HG02852 (cell line): ENCODE results near the gene MDM2.

Experiments used
- ATAC-seq: cut with Tn5 transposase; IDR thresholded peaks from one replicate; pipeline ENCODE4 v1.9.1; 2021; ENCODE audit warnings: mild to moderate bottlenecking, moderate library complexity; ENCODE audit not compliant: unreplicated experiment

MDM2 gene

GRCh38 chr12:68870443-68870842 lies 62.5 kb downstream of the MDM2 start:
- no peak for ATAC-seq

- ATAC-seq, result no peak
Observed at GRCh38 chr12:68871396-68871795, 63.4 kb downstream of the MDM2 start.

GRCh38 chr12:68871921-68872320 lies 63.9 kb downstream of the MDM2 start:
- ATAC-seq, result no peak

GRCh38 chr12:68873316-68873715 lies 65.3 kb downstream of the MDM2 start:
- ATAC-seq, result no peak

- no peak for ATAC-seq
Observed at GRCh38 chr12:68876461-68876860, 68.5 kb downstream of the MDM2 start.

- no peak for ATAC-seq
Observed at GRCh38 chr12:68877583-68877982, 69.6 kb downstream of the MDM2 start.

GRCh38 chr12:68878283-68878682 lies 70.3 kb downstream of the MDM2 start:
- no peak for ATAC-seq

- ATAC-seq, result no peak
Observed at GRCh38 chr12:68878846-68879245, 70.9 kb downstream of the MDM2 start.

GRCh38 chr12:68880660-68881325 lies 72.8 kb downstream of the MDM2 start:
- no peak for ATAC-seq

GRCh38 chr12:68882251-68882964 lies 74.4 kb downstream of the MDM2 start:
- no peak for ATAC-seq

- no peak for ATAC-seq
Observed at GRCh38 chr12:68883151-68883550, 75.2 kb downstream of the MDM2 start.

- ATAC-seq, result no peak
Observed at GRCh38 chr12:68884251-68884650, 76.3 kb downstream of the MDM2 start.

GRCh38 chr12:68885381-68885780 lies 77.4 kb downstream of the MDM2 start:
- ATAC-seq, result no peak

- ATAC-seq, result no peak
Observed at GRCh38 chr12:68886636-68887572, 78.9 kb downstream of the MDM2 start.

- no peak for ATAC-seq
Observed at GRCh38 chr12:68887641-68888040, 79.7 kb downstream of the MDM2 start.

- no peak for ATAC-seq
Observed at GRCh38 chr12:68888243-68888642, 80.3 kb downstream of the MDM2 start.

- ATAC-seq, result no peak
Observed at GRCh38 chr12:68890701-68891113, 82.7 kb downstream of the MDM2 start.

- ATAC-seq, result no peak
Observed at GRCh38 chr12:68891141-68891540, 83.2 kb downstream of the MDM2 start.

- ATAC-seq, result no peak
Observed at GRCh38 chr12:68893201-68893600, 85.2 kb downstream of the MDM2 start.

GRCh38 chr12:68893741-68894140 lies 85.8 kb downstream of the MDM2 start:
- ATAC-seq, result no peak

- ATAC-seq, result no peak
Observed at GRCh38 chr12:68894276-68894855, 86.4 kb downstream of the MDM2 start.
